Right lobe of liver (tissue), 4 donors: ENCODE measurements around the gene PAK4.

Source experiments
- POLR2A ChIP-seq: fragments of 450-650 bp; IDR thresholded peaks from one replicate; pipeline ENCODE4 v1.6.1; 2017; ENCODE audit warnings: antibody characterized with exemption, mild to moderate bottlenecking
- TF ChIP-seq, protein P1 (sequence below), 4 donors: fragments of 200-600 bp in 3 of 4; fragments of 450-650 bp in 1 of 4; IDR thresholded peaks; one replicate each; pipeline versions ENCODE4 v1.5.1 to v1.8.0; 2016 to 2022; ENCODE audit warnings: antibody characterized with exemption in 4 of 4, mild to moderate bottlenecking in 2 of 4
- donor health status: DM: no; HTN: no; CAD: no.
- donor health status: DM: no; HTN: no; CAD: no.
- donor health status: DM: no; HTN: yes; CAD: no.

DNA sequence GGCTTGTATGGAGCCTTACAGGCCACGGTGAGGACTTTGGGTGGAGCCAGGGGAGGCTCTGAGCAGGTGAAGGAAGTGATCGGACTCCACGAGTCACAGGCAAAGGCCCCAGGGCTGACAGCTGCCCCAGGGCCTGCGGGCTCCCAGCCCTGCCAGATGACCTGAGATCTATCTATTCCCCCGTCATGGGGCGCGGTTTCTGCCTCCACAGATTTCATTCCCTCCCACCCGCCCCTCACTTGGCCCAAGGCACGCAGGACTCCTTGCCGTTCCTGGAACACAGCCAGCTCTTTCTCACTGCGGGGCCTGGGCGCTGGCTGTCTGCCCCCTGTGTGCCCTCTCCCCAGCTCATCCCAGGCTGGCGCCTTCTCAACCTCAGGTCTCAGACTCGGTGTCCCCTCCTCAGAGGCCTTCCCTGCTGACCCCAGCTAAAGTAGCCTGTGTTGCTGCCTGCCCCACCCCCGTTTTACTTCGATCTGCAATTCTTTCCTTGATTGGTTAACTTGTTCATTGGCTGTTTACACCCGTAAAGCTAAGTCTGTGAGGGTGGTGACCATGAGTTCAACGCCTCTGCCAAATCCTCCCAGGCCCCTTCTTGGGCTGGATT, 13.9 kb upstream of the PAK4 start:
- TF ChIP-seq, protein P1, sequence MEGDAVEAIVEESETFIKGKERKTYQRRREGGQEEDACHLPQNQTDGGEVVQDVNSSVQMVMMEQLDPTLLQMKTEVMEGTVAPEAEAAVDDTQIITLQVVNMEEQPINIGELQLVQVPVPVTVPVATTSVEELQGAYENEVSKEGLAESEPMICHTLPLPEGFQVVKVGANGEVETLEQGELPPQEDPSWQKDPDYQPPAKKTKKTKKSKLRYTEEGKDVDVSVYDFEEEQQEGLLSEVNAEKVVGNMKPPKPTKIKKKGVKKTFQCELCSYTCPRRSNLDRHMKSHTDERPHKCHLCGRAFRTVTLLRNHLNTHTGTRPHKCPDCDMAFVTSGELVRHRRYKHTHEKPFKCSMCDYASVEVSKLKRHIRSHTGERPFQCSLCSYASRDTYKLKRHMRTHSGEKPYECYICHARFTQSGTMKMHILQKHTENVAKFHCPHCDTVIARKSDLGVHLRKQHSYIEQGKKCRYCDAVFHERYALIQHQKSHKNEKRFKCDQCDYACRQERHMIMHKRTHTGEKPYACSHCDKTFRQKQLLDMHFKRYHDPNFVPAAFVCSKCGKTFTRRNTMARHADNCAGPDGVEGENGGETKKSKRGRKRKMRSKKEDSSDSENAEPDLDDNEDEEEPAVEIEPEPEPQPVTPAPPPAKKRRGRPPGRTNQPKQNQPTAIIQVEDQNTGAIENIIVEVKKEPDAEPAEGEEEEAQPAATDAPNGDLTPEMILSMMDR (IDR thresholded peaks at IDR 0.05): no peak
- TF ChIP-seq POLR2A: no peak
